ENCODE data around the gene NEDD8.
"Not testable (repeated sequence)": the region's sequence is repeated elsewhere in the genome, so short reads cannot be mapped to it uniquely, and the experiment has no call there.

The NEDD8 gene

GRCh38 chr14:24222987-24223386 is 9.2 kb downstream of the NEDD8 start:
- not testable (repeated sequence) for DNase-seq (ENCODE audit: low spot score)

DNA sequence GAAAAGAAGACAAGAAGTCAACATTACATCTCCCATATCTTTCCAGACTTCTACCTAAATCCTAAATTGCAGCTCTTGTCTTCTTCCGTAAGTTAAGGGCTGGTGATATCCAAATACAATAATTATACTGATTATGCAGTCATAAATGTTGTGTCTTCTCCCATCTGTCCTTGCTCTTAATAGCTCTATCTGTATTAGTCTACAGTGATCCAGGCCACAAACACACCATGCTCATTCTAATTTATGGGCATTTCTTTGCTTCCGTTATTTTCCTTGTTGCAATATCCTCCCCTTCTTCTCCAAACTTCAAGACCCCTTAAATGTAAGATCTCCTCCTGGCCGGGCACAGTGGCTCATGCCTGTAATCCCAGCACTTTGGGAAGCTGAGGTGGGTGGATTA is 12.6 kb downstream of the NEDD8 start:
- no peak for DNase-seq (ENCODE audit: low spot score)

- no peak for DNase-seq (ENCODE audit: low spot score)
These were observed 13.1 kb downstream of the NEDD8 start for GRCh38 chr14:24219080-24219479.

- DNase-seq (ENCODE audit: low spot score), result not testable (repeated sequence)
These were observed 15.3 kb downstream of the NEDD8 start for GRCh38 chr14:24216876-24217275.

GRCh38 chr14:24216345-24216699 is 15.8 kb downstream of the NEDD8 start:
- DNase-seq (ENCODE audit: low spot score), result no peak

DNA sequence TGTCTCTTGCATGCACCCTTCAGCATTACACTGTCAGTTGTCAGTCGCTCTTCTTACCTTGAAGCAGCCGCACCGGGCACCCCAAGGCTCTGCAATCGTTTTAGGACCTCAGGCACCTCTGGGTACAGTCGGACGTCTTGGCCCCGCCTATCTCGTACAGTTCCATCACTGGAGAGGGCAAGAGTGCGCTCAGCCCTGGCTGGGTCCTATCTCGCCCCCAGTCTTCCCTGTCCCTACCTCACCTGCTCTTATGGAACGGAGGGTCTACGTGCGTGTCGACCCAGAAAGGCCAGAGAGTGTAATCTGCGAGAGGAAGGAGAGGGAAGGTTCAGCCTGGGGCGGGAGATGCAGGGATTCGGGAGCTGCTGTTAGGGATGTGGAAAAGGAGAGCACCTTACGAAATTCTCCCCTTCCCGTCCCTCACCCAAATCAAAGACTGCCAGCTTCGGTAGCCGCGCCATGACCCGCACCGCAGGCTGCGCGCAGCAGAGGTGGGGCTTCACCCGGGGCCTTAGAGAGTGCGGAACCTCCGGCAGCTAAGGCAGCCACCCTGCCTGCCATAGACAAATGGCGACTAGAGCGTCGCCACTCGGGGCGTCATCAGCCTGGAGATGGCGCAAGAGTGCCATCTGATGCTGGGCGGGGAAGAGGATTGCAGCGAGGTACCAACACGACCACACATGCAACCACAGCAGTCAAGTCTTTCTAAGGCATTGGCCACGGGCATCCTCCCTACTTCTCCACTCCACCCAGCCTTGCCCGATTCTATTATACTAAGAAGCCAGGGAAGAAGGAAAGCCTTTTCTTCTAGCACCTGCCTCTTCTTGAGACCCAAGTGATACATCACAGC is 16.4 kb downstream of the NEDD8 start, which contains the start of gene MDP1:
TSS of gene MDP1 (minus strand) at position 572 of the 850 bp plus-strand sequence. CDS start at position 461, 111 bp downstream.
- peak; percentile 90 for DNase-seq (ENCODE audit: low spot score)

GRCh38 chr14:24213866-24214662 is 18.1 kb downstream of the NEDD8 start:
- no peak for DNase-seq (ENCODE audit: low spot score)

DNA sequence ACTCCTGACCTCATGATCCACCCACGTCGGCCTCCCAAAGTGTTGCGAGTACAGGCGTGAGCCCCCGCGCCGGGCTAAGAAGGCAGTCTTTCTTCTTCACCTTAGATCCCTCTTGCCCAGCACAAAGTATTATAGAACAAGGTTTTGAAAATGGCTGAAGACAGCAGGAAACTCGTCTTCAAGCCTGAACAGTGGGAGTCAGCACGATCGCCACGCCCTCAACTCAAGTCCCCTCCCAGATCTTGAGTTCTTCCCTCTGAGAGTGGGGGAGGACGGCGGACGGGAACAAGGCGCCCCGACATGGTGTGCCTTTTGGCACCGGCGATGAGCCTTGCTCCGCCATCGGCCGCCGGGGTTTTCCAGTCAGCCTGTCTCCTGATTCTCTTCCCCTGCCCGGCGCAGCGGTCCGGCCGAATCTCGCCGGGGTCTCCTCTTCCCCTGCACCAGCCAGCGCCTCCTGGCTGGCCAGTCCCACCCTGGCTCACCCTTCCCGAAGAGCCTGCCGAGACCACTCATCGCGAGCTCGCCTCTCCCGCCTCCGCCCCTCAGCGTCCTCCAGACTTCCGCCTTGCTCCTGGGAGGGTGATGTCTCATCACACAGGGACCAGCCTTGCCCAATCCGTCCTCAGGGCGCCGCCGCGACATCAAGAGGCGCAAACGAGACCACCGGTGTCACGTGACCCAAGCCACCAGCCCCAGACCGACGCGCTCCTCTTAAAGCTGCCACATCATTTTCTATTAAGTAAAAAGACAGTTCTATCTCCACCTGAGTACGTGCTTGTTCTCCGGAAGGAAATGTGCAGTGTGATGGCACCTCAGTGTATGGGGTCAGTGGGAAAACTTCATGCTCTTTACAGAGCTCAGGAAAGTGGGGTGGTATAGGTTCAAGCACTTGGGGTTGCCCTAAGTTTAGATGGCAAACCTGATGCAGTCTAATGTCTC is 19.0 kb downstream of the NEDD8 start, which contains the start of gene CHMP4A:
TSS of gene CHMP4A (minus strand) at position 565 of the 942 bp plus-strand sequence. CDS start at position 516, 49 bp downstream.
- DNase-seq (ENCODE audit: low spot score), result peak; percentile 97

DNA sequence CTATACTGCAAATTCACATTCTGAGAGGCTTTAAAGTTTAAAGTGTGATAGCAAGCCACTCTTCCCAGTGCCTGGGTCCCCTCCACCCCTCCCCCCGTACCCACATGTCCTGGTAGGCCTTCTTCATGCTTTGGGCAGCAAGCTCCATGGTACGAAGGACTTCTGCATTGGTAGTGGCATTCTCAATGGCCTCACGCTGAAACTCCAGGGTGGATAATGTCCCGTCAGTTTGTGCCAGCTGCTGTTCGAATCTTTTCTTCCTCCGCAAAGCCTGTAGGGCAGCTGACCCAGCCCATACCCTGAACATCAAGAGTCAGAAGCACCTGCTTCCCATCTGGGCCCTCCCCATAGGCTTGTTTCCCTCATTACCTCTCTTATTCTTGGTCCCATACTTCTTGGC is 20.9 kb downstream of the NEDD8 start:
- no peak for DNase-seq (ENCODE audit: low spot score)

DNA sequence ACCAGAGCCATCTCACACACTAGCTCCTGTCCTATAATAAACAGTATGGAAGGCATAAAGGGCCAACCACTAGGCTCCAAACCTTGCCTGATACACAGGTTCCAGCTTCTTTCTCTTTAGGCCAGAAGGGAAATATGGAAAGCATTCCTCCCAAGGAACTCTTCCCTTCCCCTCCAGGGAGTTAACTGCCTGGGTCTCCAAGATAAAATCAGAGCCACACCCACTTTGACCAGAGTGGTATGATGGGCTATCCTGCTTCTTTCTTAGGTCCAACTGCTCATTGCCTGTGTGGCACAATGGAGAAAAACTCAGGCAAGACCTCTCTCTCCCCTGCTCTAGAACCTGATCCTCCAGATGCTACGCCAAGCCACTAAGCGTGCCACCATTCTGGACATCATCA is 24.5 kb downstream of the NEDD8 start:
- DNase-seq (ENCODE audit: low spot score), result no peak

- DNase-seq (ENCODE audit: low spot score), result no peak
These were observed 25.0 kb downstream of the NEDD8 start for GRCh38 chr14:24207104-24207551.

DNA sequence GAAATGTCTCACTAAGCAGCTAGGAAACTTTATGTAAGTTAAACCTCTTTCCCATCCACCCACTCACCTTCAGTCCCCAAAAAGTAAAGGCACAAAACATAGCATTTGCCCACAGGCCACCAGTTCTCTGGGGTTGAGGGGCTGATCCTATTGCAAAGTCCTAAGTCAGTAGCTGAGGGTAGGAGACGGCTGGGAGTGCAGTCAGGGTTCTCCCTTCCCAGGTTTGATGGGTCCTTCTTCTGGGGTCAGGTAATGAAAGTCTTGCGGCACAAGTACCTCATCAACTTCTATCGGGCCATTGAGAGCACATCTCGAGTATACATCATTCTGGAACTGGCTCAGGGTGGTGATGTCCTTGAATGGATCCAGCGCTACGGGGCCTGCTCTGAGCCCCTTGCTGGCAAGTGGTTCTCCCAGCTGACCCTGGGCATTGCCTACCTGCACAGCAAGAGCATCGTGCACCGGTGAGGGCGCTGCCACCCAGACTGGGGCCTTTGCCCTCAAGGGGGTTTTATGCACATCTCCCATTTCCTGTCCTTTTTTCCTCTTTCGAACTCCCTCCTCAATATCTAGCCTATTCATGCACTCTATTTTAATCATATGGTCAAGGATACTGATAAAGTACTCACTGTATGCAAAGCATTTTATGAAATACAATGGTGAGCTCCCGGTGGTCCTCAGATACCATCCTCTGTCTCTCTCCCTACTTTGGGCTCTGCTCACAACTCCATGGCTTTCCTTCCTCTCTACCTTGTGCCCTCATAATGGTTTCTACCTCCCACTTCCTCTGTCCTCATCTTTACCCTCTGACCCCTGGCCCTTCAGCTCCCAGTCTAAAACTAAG is 25.7 kb downstream of the NEDD8 start:
- no peak for DNase-seq (ENCODE audit: low spot score)

DNA sequence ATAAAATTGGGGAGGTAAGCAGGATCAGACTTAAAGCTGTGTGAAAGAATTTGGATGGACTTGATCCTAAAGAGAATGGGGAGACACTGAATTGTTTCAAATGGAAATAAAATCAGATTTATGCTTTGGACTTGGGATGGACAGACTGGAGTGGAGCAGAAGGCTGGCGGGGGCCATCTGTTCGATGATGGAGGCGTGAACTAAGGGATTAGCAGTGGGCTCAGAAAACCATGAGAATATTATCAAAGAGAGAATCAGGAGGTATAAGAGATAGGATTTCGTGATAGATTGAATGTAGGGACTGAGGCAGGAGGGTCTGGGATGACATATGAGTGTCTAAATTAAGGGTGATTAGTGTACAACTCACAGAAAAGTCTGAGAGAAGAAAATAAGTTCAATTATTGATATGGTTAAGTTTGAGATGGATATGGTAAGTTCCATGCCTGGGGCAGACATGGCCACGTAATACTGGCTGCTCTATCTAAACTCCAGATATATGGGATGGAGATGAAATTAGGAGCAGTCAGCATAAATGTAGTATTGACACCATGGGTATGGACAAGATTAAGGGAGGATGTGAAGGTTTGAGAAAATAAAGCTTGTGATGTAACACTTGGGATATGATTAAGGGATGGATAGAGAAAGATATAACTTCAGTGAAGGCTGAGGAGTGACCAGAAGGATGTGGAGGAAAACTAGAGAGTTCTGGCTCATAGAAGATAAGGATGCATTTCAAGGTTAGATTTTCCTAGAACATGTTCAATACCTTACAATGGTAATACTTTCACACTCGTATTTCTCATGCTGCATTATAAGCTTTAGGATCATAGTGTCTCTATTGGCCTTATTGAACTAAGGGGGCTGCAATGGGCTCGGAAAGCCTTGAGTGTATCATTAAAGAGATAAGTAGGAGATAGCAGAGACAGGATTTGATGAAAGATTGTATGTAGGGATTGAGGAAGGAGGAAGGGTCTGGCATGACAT is 27.7 kb downstream of the NEDD8 start:
- DNase-seq (ENCODE audit: low spot score), result no peak

GRCh38 chr14:24203249-24203886 is 28.8 kb downstream of the NEDD8 start:
- DNase-seq (ENCODE audit: low spot score), result not testable (repeated sequence)

DNA sequence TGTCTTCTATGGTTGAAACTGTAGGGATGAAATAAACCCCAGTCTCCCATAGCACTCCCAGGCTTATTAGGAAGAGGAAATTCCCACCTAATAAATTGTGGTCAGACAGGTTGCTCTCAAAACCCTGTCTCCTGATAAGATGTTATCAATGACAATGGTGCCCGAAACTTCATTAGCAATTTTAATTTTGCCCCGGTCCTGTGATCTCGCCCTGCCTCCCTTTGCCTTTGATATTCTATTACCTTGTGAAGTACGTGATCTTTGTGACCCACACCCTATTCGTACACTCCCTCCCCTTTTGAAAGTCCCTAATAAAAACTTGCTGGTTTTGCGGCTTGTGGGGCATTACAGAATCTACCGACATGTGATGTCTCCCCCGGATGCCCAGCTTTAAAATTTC is 29.6 kb downstream of the NEDD8 start:
- not testable (repeated sequence) for DNase-seq (ENCODE audit: low spot score)

DNA sequence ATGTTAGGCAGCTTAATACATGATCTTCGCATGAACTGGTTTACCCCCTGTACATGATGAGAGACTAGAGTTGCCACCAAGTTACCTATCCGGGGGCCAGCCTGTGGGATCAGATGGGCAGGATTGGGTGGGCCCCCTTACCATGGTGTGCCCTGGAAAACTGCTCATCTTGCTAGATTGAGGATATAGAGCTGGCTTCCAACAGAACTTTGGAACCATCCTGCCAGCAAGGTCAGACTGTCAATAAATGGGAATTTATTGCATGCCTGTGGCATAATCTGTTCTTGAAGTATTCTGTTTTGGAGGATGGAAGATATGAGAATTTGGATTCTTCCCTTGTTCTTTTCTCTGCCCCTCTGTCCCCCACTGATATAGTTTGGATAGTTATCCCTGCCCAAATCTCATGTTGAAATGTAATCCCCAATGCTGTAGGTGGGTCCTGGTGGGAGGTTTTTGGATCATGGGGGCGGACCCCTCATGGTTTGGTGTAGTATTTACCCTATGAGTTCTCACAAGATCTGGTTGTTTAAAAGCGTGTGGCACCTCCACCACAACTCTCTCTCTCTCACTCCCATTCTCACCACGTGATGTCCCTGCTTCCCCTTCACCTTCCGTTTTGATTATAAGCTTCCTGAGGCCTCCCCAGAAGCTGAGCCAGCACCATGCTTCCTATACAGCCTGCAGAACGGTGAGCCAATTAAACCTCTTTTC is 33.2 kb downstream of the NEDD8 start:
- DNase-seq (ENCODE audit: low spot score), result no peak

- no peak for DNase-seq (ENCODE audit: low spot score)
These were observed 35.1 kb downstream of the NEDD8 start for GRCh38 chr14:24197056-24197450.

Data from CD4-positive, alpha-beta T cell treated with Interleukin-15 for 4 hours (primary cell).